HTERT RPE-1 (cell line): ENCODE measurements around the gene ALOX15B.
"Not testable (repeated sequence)": the region's sequence is repeated elsewhere in the genome, so short reads cannot be mapped to it uniquely, and the experiment has no call there.

ENCODE experiments used
- in situ Hi-C: fragments of 300-500 bp; cut with MboI; formaldehyde crosslinking; loops from 4 replicates; pipeline ENCODE4 v1.14.3; 2020; ENCODE audit warnings: low sequenced_read_pairs

Gene ALOX15B

DNA sequence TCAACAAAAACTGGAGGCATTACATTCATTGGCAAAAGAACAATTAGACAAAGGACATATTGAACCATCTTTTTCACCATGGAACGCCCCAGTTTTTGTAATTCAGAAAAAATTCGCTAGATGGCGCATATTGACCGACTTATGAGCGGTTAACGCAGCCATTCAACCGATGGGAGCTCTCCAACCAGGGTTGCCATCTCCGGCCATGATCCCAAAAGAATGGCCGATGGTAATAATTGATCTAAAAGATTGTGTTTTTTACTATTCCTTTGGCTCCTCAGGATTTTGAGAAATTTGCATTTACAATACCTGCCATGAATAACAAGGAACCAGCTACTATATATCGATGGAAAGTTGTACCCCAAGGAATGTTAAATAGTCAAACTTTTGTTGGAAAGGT is 21.4 kb downstream of the ALOX15B start:
- in situ Hi-C loops, result no loop called here

DNA sequence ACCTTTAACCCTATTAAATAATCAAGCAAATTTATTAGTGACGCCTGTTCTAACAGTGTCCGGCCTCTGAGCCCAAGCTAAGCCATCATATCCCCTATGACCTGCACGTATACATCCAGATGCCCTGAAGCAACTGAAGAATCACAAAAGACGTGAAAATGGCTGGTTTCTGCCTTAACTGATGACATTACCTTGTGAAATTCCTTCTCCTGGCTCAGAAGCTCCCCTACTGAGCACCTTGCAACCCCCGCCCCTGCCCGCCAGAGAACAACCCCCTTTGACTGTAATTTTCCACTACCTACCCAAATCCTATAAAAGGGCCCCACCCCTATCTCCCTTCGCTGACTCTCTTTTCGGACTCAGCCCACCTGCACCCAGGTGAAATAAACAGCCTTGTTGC is 23.0 kb downstream of the ALOX15B start:
- in situ Hi-C loops, result not testable (repeated sequence)

DNA sequence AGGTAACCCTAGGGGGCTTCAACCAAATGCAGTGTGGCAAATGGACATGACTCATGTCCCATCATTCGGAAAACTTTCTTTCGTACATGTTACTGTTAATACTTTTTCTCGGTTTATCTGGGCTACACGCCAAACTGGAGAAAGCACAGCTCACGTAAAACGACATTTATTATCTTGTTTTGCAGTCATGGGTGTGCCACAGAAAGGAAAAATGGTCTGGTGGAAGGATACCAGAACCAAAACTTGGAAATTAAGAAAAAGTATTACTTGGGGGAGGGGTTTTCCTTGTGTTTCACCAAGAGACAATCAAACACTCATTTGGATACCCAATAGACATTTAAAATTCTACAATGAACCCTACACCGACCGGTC is 23.6 kb downstream of the ALOX15B start:
- in situ Hi-C loops, result no loop called here

DNA sequence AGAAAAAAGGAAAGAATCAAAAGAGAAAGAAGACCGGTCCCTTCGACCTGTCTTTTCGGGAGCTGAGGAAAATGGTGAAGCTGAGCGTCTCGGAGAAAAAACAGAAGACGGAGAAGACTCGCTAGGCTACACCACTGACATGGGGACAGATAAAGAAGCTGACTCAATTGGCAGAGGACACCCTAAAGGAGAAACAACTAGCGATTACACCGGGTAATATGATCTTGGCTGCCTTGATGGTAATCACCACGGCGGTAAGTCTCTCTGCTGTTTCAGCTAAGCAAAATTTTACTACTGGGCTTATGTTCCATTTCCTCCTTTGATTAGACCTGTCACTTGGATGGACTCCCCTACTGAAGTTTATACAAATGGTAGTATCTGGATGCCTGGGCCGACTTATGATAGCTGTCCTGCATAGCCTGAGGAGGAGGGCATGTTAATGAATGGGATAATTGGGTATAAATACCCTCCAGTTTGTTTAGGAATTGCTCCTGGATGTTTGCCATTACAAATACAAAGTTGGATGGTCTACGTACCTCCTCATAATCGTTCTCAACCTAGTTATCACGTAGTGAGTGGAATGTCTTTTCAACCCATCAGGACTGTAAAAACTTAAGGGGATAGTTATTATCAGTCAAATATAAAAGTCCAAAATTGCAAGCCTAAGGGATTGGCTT is 24.1 kb downstream of the ALOX15B start:
- in situ Hi-C loops, result no loop called here

DNA sequence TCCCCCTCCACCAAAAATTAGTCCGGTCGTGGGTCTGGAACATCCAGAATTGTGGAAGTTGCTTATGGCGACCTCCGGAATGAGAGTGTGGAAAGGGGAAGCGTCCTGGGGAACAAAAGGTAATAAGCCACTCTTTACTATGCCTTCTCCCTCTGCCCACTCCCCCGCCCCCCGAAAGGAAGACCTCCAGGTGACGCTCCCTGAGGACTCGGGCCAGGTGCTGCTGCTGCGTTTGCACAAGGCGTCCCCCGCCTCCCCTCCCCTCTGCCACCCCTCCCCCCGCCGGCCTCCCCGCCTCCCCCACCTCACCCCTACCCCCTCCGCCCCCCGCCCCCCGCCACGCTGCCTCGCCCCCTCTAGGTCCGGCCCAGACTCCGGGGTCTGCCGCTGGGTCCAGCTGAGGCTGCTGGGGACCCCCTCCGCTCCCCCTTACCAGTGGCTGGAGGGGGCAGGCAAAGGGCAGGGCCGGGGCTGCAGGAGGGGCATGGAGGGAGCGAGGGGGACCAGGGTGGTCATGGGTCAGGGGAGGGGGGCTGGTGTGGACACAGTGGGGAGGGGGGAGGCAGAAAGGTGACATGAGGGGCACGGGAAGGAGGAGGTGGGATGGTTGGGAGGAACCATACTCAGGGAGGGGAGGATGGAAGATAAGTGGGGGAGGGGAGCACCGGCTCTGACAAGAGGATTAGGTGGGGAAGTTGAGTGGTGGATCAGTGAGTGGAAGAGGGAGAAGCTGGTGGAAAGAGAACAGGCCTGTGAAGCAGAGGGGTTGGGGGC is 25.1 kb downstream of the ALOX15B start:
- in situ Hi-C loops, result no loop called here

DNA sequence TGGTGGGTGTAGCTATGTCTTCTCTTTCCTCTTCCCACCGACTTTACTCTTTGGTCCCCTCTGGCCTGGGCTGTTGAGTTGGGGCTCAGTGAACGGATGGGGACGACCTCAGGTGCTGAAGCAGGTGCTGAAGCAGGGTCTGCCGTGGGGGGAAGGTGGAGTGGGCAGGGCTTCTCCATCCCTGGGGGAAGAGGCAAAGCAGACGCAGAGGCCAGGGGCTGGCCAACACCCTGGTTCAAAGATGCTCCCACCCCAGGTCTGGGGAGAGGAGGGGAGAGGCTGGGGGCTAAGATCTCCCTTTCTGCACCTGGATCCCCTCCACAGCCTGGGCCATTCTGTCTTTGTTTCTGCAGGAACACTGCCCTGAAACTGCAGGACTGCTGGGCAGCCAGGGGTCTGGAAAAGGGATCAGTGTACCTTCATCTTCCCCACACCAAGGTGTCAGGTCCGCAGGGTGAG is 25.7 kb downstream of the ALOX15B start:
- in situ Hi-C loops, result no loop called here

DNA sequence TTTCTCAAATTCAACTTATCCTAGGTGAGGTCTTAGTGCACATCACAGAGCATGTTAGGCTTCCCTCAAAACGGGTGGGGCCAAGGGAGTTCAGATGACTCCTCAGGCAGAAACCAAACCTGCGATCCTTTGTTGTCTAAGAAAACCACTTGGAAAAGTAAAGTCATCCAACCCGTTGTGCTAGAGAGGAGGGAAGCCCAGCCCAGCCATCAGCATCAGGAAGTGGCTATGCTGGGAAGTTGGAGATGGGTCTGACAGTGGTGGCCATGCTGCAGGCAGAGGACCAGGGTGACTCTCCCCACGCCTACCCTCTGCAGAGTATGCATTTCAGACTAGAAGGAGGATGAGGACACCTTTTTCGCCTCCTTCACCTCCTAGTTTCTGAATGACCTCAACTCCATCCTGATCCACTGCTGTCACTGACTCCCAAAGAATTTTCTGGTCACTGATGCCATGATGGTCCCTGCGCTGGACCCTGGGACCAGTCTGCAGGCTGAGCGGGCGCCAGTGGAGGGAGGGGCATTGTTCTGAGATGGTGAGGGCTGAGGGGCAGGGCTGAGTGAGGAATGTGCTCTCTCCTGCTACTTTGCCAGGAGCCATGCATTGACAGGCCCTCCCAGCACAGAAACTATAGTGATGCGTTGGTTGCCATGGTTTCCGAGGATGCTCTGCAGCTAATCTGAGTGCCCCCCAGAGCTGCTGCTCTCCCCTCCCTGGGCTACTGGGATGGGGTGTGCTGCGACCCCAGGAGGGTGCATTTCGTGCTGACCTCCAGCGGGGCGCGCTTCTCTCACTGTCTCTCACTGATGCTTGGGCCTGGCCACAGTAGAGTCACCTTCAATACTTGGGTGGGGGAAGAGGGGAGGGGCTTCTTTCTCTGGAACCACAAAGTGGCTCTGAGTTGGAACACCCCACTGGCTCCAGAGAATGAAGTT is 28.2 kb downstream of the ALOX15B start:
- in situ Hi-C loops, result no loop called here

DNA sequence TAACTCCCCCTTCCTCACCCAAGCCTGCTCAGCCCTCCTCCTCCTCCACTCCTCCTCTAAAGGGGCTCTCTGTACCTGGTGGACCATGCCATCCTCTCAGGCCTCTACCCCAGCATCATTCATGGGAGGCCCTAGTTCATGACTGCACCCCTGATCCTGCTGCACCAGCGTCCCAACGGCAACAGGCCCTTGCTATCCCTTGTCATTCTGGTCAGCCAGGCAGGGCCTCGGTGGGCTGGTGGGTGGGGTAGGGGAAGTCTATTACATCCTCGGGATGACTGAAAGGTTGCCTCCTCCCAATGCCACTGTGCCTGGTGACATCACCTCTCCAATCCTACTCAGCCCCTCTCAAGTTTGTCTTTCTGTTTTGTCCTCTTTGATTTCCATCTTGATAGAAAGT is 28.9 kb downstream of the ALOX15B start:
- in situ Hi-C loops, result no loop called here

DNA sequence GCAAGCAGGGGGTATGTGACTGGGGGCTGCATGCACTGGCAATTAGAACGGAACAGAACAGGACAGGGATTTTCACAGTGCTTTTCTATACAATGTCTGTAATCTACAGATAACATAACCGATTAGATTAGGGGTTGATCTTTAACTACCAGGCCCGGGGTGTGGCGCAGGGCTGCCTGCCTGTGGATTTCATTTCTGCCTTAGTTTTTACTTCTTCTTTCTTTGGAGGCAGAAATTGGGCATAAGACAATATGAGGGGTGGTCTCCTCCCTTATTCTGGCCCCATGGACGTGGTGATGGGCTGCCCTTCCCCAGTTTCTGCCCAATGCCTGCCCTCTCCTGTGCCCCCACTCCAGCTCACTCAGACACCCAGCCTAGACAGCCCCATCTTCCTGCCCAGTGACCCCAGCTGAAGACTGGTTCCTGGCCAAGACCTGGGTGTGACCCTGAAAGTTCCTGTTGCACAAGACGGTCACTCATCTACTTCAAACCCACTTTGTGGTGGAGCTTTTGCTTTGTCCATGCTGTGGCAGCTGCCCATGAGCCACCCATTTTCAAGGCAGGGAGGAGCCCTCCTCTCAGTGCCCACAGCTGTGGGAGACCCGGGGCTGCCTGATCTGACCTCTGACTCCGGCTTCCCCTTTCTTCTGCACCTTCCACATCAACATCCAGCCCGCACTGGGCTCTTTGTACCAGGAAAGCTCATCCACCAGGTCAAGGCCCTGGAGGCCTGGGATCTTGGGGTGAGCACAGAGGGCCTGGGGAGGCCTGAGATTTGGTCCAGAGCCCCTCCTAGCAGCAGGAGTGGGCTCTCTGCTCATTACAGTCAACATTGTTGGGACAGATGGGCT is 30.1 kb downstream of the ALOX15B start:
- in situ Hi-C loops, result no loop called here

DNA sequence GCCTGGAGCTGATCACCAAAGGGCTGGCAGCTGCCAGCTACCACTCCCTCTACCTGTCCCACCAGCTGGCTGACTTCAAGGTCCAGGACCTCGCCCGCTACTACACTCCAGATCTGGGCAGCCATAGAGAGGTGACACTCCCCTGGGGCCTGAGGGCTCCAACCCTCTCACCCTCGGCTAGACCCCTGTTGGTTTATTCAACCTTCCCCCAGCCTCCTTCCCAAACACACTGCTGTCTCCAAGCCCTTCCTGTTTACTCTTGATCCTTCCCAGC is 30.7 kb downstream of the ALOX15B start:
- in situ Hi-C loops, result no loop called here

DNA sequence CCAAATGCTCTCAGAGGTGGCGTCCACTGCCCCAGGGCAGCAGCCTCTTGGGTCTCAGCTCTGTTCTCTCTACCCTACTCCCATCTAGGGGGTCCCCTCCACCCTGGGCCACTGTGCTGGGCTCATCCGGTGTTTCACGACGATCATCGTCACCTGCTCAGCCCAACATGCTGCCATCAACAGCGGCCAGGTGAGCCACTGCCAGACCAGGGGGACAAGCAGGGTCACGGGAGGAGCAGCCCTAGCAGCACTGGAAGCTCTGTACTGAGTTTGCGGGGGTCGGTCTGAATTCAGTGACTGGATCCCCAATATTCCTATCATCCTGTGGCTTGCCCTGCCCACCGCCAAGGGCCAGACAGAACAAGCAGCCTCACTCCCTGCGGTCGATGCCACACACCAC is 32.6 kb downstream of the ALOX15B start:
- in situ Hi-C loops, result no loop called here

DNA sequence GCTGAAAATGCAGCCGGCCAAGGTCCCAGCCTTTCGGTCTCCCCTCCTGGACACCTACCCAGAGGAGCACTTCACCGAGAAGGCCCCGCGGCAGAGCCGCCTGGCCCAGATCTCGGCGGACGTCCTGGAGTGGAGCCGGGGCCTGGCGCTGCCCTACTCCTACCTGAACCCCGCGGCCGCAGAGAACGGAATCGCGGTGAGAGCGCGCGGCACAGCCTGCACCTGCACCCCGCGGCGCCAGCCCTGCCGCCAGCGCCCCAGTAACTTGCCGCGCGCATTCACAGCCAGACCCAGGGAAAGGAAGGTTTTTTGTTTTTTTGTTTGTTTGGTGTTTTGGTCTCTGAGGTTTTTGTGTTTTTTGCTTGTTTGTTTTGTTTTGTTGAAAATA is 33.5 kb downstream of the ALOX15B start:
- in situ Hi-C loops, result no loop called here

DNA sequence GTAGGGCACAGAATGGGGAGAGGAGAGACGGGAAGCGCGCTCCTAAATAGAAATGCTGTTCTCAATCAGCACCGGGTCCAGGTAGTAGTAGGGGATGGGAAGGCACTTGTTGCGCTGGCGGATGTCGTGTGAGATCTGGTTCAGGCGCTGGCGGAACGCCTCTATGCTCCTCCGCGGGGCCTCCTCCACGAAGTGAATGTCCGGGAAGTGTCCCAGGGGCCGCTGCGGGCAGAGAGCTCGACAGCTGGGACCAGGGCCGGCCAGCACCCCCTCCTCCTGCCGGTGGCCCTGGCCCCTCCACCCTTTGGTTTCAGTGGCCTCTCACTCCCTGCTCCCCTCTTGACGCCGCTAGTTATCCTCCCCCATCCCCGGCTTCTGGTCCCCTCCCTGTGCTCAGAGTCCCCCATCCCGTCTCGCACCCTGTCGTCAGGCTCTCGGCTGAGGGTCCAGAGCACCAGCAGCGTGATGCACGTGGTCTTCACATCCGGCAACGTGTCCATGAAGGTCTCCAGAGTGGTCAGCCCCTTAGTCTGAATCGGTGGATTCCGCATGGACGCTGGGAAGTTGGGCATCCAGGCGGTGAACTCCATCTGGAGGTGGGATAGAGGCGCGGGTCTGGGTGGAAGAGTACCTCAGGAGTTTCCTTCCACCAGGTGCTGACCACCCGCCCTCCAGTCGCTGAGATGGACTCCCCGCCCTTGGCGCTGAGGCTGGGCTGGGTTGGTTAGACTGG is 34.0 kb downstream of the ALOX15B start:
- in situ Hi-C loops, result no loop called here

DNA sequence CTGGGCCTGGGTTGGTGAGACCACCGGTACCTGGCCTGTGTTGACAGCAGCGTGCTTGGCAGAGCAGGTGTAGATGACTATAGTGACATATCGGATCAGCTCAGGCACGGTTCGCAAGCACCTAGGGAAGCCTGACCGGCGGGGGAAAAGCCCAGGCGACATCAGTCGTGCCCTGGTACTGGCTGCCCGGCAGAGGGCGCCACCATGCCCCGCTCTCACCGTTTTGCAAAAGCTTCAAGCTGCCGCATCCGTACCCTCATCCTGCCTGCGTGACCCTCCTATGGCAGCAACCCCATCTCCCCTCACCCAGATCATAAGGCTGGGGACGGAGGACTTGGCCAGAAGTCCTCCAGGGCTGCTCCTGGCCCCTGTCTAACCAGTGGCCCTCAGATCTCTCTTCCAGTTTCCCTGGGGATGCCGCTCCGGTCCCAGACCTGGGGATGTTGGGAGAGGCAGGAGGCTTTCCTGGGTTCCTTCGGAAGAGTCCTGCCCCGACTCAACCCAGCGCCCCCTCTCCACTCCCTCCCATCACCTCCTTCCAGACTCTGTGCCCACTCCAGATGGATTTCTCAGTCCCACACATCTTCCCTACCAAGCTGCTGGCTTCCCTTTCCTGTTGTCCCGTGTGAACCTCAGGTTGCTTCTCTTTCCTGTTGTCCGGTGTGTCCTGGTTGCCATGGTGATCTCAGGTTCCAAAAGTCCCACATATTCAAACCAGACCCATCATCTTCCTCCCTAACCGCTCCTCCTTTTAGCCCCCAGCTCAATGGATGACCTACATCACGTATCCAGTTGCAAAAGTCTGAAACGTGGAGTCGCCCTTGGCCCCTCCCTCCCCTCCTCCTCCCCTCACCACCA is 35.0 kb downstream of the ALOX15B start:
- in situ Hi-C loops, result no loop called here

DNA sequence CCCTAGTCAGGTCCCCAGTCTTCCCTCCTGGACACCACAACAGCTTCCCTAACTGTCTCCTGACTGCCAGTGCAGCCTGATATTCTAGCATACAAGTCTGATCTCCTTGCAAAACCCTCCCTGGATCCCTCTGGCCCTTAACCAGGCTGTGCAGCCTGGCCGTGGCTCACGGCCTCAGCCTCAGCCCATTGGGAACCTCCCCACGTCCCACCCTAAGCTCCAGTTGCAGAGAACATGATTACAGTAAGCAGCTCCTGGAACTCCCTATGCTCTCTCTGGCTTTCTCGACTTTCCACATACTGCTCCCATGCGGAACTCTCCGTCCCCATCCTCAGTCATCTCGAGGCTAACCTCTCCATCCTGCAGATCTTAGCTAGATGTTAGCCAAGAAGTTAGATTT is 35.7 kb downstream of the ALOX15B start:
- in situ Hi-C loops, result no loop called here

DNA sequence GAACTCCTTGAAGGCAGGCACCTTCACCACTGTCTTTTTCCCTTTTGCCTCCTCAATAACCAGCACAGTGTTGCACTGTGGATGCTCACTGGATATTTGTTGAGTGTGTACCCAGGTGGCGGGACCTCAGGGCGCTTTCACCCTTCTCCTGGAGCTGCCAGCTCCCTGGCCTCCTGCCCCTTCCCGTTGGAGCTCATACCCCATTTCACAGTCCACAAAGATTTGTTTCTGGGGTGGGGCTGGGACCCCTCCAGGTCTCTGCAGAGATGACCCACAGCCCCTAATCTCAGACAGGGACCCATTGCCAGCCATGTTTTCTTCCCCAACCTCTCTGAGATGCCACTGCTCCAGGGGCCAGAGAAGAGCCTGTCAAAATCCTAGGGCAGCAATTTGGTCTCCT is 36.2 kb downstream of the ALOX15B start:
- in situ Hi-C loops, result no loop called here

DNA sequence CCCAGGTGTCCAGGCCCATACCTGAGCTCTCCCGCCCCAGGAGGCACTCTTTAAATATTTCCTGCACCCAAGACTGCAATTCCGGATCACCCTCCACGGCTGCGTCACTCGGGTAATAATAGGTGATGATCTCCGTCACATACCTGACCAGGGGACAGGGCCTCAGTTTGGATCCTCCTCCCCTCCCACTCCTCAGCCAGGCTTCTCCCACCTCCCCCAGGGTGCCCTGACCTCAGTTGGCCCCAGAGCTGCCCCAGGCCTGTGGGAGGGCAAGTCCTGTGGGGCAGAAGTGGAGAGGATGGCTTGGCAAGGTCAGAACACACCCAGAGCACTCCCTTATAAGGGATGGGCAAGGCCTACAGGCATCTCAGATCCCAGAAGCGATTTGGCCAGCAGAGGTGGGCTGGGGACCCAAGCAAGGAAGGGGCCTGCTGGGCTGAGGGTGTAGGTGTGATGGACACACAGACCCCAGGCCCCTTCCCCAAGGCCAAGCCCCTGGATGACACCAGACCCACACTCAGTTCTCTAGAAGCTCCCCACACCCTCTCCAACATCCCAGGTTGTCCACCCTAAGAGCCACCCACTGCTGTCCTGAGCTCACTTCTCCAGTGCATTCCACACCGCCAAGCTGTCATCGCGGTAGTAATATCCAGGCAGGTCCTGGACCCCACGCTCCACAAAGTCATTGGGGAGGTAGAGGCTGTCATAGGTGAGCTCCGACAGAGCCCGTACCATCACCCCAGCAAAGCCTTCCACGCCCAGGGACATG is 36.9 kb downstream of the ALOX15B start:
- in situ Hi-C loops, result no loop called here

DNA sequence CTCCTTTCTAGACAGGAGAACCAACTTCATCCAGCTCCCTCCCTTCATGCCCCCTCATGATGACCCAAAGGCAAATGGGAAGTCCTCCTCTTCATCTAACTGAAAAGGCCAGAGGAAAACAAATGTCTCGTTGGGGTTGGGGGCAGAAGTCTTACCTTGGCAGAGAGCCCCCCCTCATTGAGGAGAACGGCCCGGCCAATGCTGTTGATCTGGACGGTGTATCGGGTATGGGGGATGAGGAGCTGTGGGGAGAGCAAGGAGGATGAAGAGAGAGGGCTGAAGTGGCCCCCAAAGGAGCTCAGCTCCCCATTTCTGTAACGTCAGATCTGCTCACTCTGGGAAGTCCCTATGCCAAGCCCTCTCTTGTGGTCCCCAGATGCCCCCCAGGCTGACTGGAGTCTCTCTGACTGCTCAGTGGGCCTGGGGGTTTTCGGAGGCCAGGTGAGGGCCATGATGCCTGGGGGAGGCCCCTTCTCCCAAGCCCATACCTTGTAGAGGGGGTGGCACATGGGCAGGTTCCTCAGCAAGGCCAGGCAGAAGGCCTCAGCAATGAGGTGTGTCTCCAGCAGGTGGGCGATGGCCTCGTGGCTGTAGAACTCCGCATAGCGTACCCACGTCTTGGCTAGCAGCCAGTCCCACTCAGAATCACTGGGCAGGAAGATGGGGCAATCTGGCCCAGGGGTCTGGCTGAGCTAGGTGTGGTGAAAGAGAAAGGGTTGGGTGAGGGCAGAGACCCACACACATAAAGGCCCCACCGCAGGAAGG is 37.8 kb downstream of the ALOX15B start:
- in situ Hi-C loops, result no loop called here
